Fibroblast of upper back skin (primary cell): ENCODE results near the gene STUB1.

Source experiments
- DNase-seq: peaks from one replicate; pipeline ENCODE4 v3.0.0-alpha.2; 2013

STUB1 gene

GRCh38 chr16:679814-680624 lies at the start of gene STUB1:
Gene STUB1 (plus strand): TSS chr16:680410. CDS start chr16:680526, 116 bp downstream.
- DNase-seq = peak; percentile 85

- DNase-seq = no peak
Observed at GRCh38 chr16:630815-631405, 49.3 kb upstream of the STUB1 start, which contains the start of gene WFIKKN1. Gene WFIKKN1 (plus strand): TSS chr16:630985. CDS start chr16:631254, 269 bp downstream.

GRCh38 chr16:631808-632358 lies 48.3 kb upstream of the STUB1 start:
- no peak for DNase-seq

GRCh38 chr16:632486-633335 lies 47.5 kb upstream of the STUB1 start:
- no peak for DNase-seq

- no peak for DNase-seq
Observed at GRCh38 chr16:633336-634050, 46.7 kb upstream of the STUB1 start.

GRCh38 chr16:634051-634670 lies 46.0 kb upstream of the STUB1 start:
- DNase-seq = no peak

- no peak for DNase-seq
Observed at GRCh38 chr16:634996-635395, 45.2 kb upstream of the STUB1 start.

GRCh38 chr16:635573-636205 lies 44.5 kb upstream of the STUB1 start:
- no peak for DNase-seq

- DNase-seq = peak; percentile 94
Observed at GRCh38 chr16:636206-637080, 43.8 kb upstream of the STUB1 start, which contains the start of gene METTL26. Gene METTL26 (minus strand): TSS chr16:636305. CDS start chr16:636290, 15 bp downstream.

- peak; percentile 88 for DNase-seq
Observed at GRCh38 chr16:637081-638018, 42.9 kb upstream of the STUB1 start.

GRCh38 chr16:638034-638543 lies 42.1 kb upstream of the STUB1 start:
- no peak for DNase-seq

- DNase-seq = no peak
Observed at GRCh38 chr16:638836-639235, 41.4 kb upstream of the STUB1 start.

GRCh38 chr16:640614-641013 lies 39.6 kb upstream of the STUB1 start:
- no peak for DNase-seq

GRCh38 chr16:641326-642188 lies 38.7 kb upstream of the STUB1 start, which contains the start of gene MCRIP2:
Gene MCRIP2 (plus strand): TSS chr16:641828. CDS start chr16:641992, 164 bp downstream.
- peak; percentile 61 for DNase-seq

GRCh38 chr16:642189-643049 lies 37.8 kb upstream of the STUB1 start:
- no peak for DNase-seq

GRCh38 chr16:643050-643368 lies 37.2 kb upstream of the STUB1 start:
- no peak for DNase-seq

GRCh38 chr16:644556-644955 lies 35.7 kb upstream of the STUB1 start:
- no peak for DNase-seq
